ENCODE results near the gene ADGRG1. TPM values are rescaled to one million over a fixed set of nuclear protein-coding genes. Genes with fewer than 3 reads are reported as not detected.

ADGRG1 gene
- 105 and 131 TPM in 2 replicates for total RNA-seq (2021)
- percentile 69 among the genes with signal in this experiment for Bru-seq, nascent RNA
- BruChase-seq, experiment 1, labeled RNA remaining after a 2-hour chase = percentile 60 among the genes with signal in this experiment
- BruChase-seq, experiment 2, labeled RNA remaining after a 6-hour chase = percentile 80 among the genes with signal in this experiment
- long read RNA-seq, full-length matches to known transcripts = 50 of 165 reads
- long read RNA-seq, partial matches to known transcripts = 40 of 165 reads
- long read RNA-seq, other reads (novel, unspliced or antisense) = 75 of 165 reads

GRCh38 chr16:57628008-57628781, at the start of gene ADGRG1:
Gene ADGRG1 (plus strand): TSS chr16:57628630. CDS start chr16:57650288, 21,658 bp downstream.
- peak within 1 kb of the TSS; percentile 81 for H3K4me2 ChIP-seq
- H3K79me2 ChIP-seq (ENCODE audit: low read depth) = peaks cover 80% of the 10 kb centered on the region
- POLR2A ChIA-PET (ENCODE audit: unreplicated experiment) = interaction anchor here (0.6 to 1.0 kb wide), 4 partner anchors 9 to 497 kb away, joined by 3 to 17 read pairs (median 6); no protein-coding TSS in a partner anchor

DNA sequence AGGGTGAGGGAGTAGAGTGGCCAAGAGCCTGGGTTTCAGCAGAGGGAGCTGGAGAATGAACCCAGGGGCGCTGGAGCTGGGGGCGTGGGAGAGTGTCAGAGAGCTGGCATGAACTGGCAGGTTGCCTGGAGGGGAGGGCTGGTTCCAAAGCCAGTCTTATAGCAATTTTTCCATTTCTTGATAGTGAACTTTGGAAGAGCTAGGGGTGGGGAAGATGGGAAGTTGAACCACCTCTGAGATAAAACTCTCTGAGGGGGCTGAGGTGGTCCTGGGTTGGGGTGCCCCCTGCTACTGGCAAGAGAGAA, 49.1 kb upstream of the ADGRG1 start:
- H3K4me3 ChIP-seq = no peak overlapping the region

More at GRCh38 chr16:57628008-57628781, at the start of gene ADGRG1:
- Histone ChIP-seq H3K9me2 (ENCODE audit: insufficient read depth) (no peaks in the 10 kb centered on the region), H4K20me1 (ENCODE audit: insufficient read depth) (peaks cover 16% of the 10 kb centered on the region), H3K9me3 (ENCODE audit: insufficient read depth, low read depth) (no peaks in the 10 kb centered on the region), H2AFZ (no peak within 1 kb of the TSS), H3K4me1 (replicated peaks; ENCODE audit: insufficient read depth) (peaks cover 97% of the 10 kb centered on the region), H3K36me3 (ENCODE audit: low read depth) (no peaks in the 10 kb centered on the region), H3F3A (ENCODE audit: insufficient read depth, low read depth) (peaks cover 45% of the 10 kb centered on the region), H3K4me3 (peak within 1 kb of the TSS; percentile 44; the same call in 1 of the 2 replicates), H3K27me3 (ENCODE audit: insufficient read depth, low read depth) (no peaks in the 10 kb centered on the region), H3K27ac (peak within 1 kb of the TSS; percentile 75)
- TF ChIP-seq EZH2 (IDR thresholded peaks at IDR 0.05; ENCODE audit: low read depth) (no peak), CTCF (conservative IDR thresholded peaks at IDR 0.05) (peak; percentile 28; the same call in 1 of the 2 replicates)
- peak; percentile 86 to 89 for DNase-seq
- CTCF ChIA-PET = interaction anchor here (1.7 to 2.1 kb wide), 2 partner anchors 28 to 37 kb away, joined by 4 to 6 read pairs; no protein-coding TSS in a partner anchor
- BruUV-seq (replicated peaks) = TSS peak; percentile 39
- intact Hi-C loops (cut with micrococcal nuclease; ENCODE audit: unreplicated experiment) = loop anchor here (1.0 kb wide), 1 partner anchor 15 kb away; no protein-coding TSS in a partner anchor

More for the DNA sequence above, 49.1 kb upstream of the ADGRG1 start:
- no TSS peak for BruUV-seq (replicated peaks)
- ChIA-PET POLR2A (ENCODE audit: unreplicated experiment) (no interaction called here), CTCF (interaction anchor here (0.7 kb wide), 1 partner anchor 156 kb away, joined by 4 read pairs; no protein-coding TSS in a partner anchor)
- no peaks in the 10 kb centered on the region for H3F3A ChIP-seq (ENCODE audit: insufficient read depth, low read depth)
- H3K9me2 ChIP-seq (ENCODE audit: insufficient read depth) = no peaks in the 10 kb centered on the region
- H3K9me3 ChIP-seq (ENCODE audit: insufficient read depth, low read depth) = no peaks in the 10 kb centered on the region
- H3K4me1 ChIP-seq (replicated peaks; ENCODE audit: insufficient read depth) = no peaks in the 10 kb centered on the region
- intact Hi-C loops (cut with micrococcal nuclease; ENCODE audit: unreplicated experiment) = loop anchor here (5.0 to 10.0 kb wide), 3 partner anchors 158 to 318 kb away; partner anchors contain the start of gene KATNB1
- no peak overlapping the region for H2AFZ ChIP-seq
- TF ChIP-seq CTCF (conservative IDR thresholded peaks at IDR 0.05) (no peak), EZH2 (IDR thresholded peaks at IDR 0.05; ENCODE audit: low read depth) (no peak)
- H4K20me1 ChIP-seq (ENCODE audit: insufficient read depth) = no peaks in the 10 kb centered on the region
- no peaks in the 10 kb centered on the region for H3K36me3 ChIP-seq (ENCODE audit: low read depth)
- H3K4me2 ChIP-seq = no peak overlapping the region
- no peaks in the 10 kb centered on the region for H3K27me3 ChIP-seq (ENCODE audit: insufficient read depth, low read depth)
- no peaks in the 10 kb centered on the region for H3K79me2 ChIP-seq (ENCODE audit: low read depth)
- no peak for DNase-seq
- no peak overlapping the region for H3K27ac ChIP-seq
